A549 treated with CORT108297 at 1 μM for 4 hours (cell line): Measurements from ENCODE around the gene GGN. TPM values are rescaled to one million over a fixed set of nuclear protein-coding genes. Genes with fewer than 3 reads are reported as not detected.

Source experiments
- total RNA-seq: library from RNA; stranded (reverse); fragments of 200-300 nt; extraction: Qiagen RNA extraction; gene quantifications from 5 replicates; pipeline ENCODE4 v1.2.3, GENCODE V29; 2022

GGN gene
- total RNA-seq = 0.22 to 0.53 TPM (median 0.31 TPM) in 5 replicates

GRCh38 chr19:38387550-38388348 is at the start of gene GGN:
GGN (minus strand) TSS chr19:38388034; CDS start chr19:38387261, 773 bp downstream.

GRCh38 chr19:38433268-38433733 is 45.5 kb upstream of the GGN start, which contains the start of gene RYR1:
RYR1 (plus strand) TSS chr19:38433691; CDS start chr19:38433830, 139 bp downstream.

GRCh38 chr19:38425810-38426466 is 38.1 kb upstream of the GGN start, which contains the start of gene RASGRP4:
RASGRP4 (minus strand) TSS chr19:38426219; CDS start chr19:38426091, 128 bp downstream.

GRCh38 chr19:38402967-38403674 is 15.3 kb upstream of the GGN start, which contains the start of gene FAM98C:
FAM98C (plus strand) TSS chr19:38403093; CDS start chr19:38403154, 61 bp downstream.

GRCh38 chr19:38388349-38389100 is 691 bp upstream of the GGN start, which contains the start of gene SPRED3:
SPRED3 (plus strand) TSS chr19:38388697; CDS start chr19:38390303, 1,606 bp downstream.

GRCh38 chr19:38374332-38375097 is 13.3 kb downstream of the GGN start, which contains the start of gene PSMD8:
PSMD8 (plus strand) TSS chr19:38374571; CDS start chr19:38374602, 31 bp downstream.

Other genes starting within 250 kb of the GGN start
- 3.6 to 4.8 TPM (median 4.3 TPM) in 5 replicates for gene DPF1, start 163.8 kb downstream of the GGN start, total RNA-seq
- 107 to 143 TPM (median 132 TPM) in 5 replicates for gene PPP1R14A, start 131.7 kb downstream of the GGN start, total RNA-seq
- gene SPINT2, start 123.5 kb downstream of the GGN start, total RNA-seq = 278 to 405 TPM (median 364 TPM) in 5 replicates
- gene C19orf33, start 83.8 kb downstream of the GGN start, total RNA-seq = 609 to 811 TPM (median 753 TPM) in 5 replicates
- gene YIF1B, start 72.1 kb downstream of the GGN start, total RNA-seq = 98.5 to 140 TPM (median 137 TPM) in 5 replicates
- 4.5 to 6.1 TPM (median 5.4 TPM) in 5 replicates for gene KCNK6, start 68.2 kb downstream of the GGN start, total RNA-seq
- gene CATSPERG, start 52.2 kb downstream of the GGN start, total RNA-seq = 0.87 to 1.5 TPM (median 1.4 TPM) in 5 replicates
- gene PSMD8, start 13.5 kb downstream of the GGN start, total RNA-seq = 439 to 523 TPM (median 486 TPM) in 5 replicates
- 1.3 to 2.7 TPM (median 2.3 TPM) in 5 replicates for gene SPRED3, start 663 bp upstream of the GGN start, total RNA-seq
- 18.2 to 30.1 TPM (median 26.9 TPM) in 5 replicates for gene FAM98C, start 15.1 kb upstream of the GGN start, total RNA-seq
- gene RASGRP4, start 38.2 kb upstream of the GGN start, total RNA-seq = 0.07 to 0.14 TPM (median 0.11 TPM) in 3 of 5 replicates, not detected in the others
- gene RYR1, start 45.7 kb upstream of the GGN start, total RNA-seq = 4.1 to 6.3 TPM (median 4.8 TPM) in 5 replicates
- gene MAP4K1, start 229.9 kb upstream of the GGN start, total RNA-seq = 0.50 to 1.0 TPM (median 0.92 TPM) in 5 replicates
- 671 to 1,000 TPM (median 735 TPM) in 5 replicates for gene EIF3K, start 231.2 kb upstream of the GGN start, total RNA-seq